Adrenal gland (tissue), 12 donors: ENCODE data around the gene LRP8. TPM values are rescaled to one million over a fixed set of nuclear protein-coding genes. Genes with fewer than 3 reads are reported as not detected.

Experiments used
- DNase-seq, 7 donors: peaks; one replicate each; pipeline ENCODE4 v3.0.0-alpha.2; 2019 to 2020
- H3K27ac ChIP-seq, 5 donors: fragments of 200-600 bp; sonication (generic) in 4 of 5; 1 replicate in 3 of 5; 2 replicates in 2 of 5; pipeline versions ENCODE4 v1.5.1 to v1.8.0; 2016 to 2020; ENCODE audit warnings: mild to moderate bottlenecking in 1 of 5
- H3K27me3 ChIP-seq: fragments of 200-600 bp; 2 replicates; pipeline ENCODE4 v1.8.0; 2021
- H3K36me3 ChIP-seq, 2 donors: fragments of 200-600 bp; replicated peaks in 1 of 2; 1 replicate in 1 of 2; 2 replicates in 1 of 2; pipeline versions ENCODE4 v1.5.1 to v1.8.0; 2018 to 2022
- H3K4me1 ChIP-seq, 2 donors: fragments of 200-600 bp; replicated peaks in 1 of 2; 1 replicate in 1 of 2; 2 replicates in 1 of 2; pipeline versions ENCODE4 v1.5.1 to v1.8.0; 2018 to 2021
- H3K4me3 ChIP-seq, 4 donors: fragments of 200-600 bp; sonication (generic) in 3 of 4; one replicate each; pipeline ENCODE4 v1.5.1; 2016 to 2018
- H3K9me3 ChIP-seq, 3 donors: fragments of 200-600 bp; sonication (generic) in 1 of 3; replicated peaks in 1 of 3; 1 replicate in 2 of 3; 2 replicates in 1 of 3; pipeline versions ENCODE4 v1.5.1 to v1.8.0; 2016 to 2021
- POLR2A ChIP-seq, 2 donors: fragments of 450-650 bp; IDR thresholded peaks; one replicate each; pipeline ENCODE4 v1.6.1; 2017; ENCODE audit warnings: antibody characterized with exemption in 2 of 2, mild to moderate bottlenecking in 2 of 2, moderate library complexity in 1 of 2
- WGBS, 4 donors: extraction: QIAGEN DNeasy Blood & Tissue Kit in 2 of 4; methylation state at CpG; one replicate each; pipeline versions ENCODE4 v1.1.5 to v1.1.7; 2013 to 2017; 5-methylcytosine and 5-hydroxymethylcytosine counted together
- intact Hi-C, 2 donors: fragments of 100-400 bp; cut with DNase I; formaldehyde crosslinking; loops; one replicate each; pipeline versions ENCODE4 v1.14.1 to v1.15.0; 2022 to 2023
- polyA plus RNA-seq, 3 donors: library from polyadenylated mRNA; stranded (reverse); fragments of 200-250 nt in 2 of 3; fragments of 350-450 nt in 1 of 3; fragmentation: Illumina TruSeq in 1 of 3; extraction: RNeasy Lipid Tissue Mini Kit (QIAGEN cat#74804) in 1 of 3; gene quantifications; one replicate each; pipeline ENCODE4 v1.2.3, GENCODE V29; 2013 to 2014
- total RNA-seq, 9 donors: library from RNA; depleted of rRNA in 4 of 9; stranded (reverse); fragments of >200 nt in 4 of 9; fragments of 120-200 nt in 1 of 9; fragmentation: NEBNext Ultra II Directional in 1 of 9; extraction: Animal tissue kit (Norgen Biotek cat#: 25700) in 1 of 9; gene quantifications; one replicate each; pipeline versions ENCODE4 v1.1.0 to v1.2.4, GENCODE V29; 2013 to 2023
- TF ChIP-seq, protein P1 (sequence below), 6 experiments: fragments of 450-650 bp in 4 of 6; fragments of 200-600 bp in 2 of 6; sonication (generic) in 1 of 6; IDR thresholded peaks; 1 replicate in 5 of 6; 2 replicates in 1 of 6; pipeline versions ENCODE4 v1.5.1 to v1.8.0; 2016 to 2021; ENCODE audit warnings: antibody characterized with exemption in 6 of 6, mild to moderate bottlenecking in 2 of 6, moderate library complexity in 1 of 6
- donor health status: healthy with polysubstance abuse.
- donor health status: Bipolar disorder and iron deficiency.
- donor health status: DM: yes; HTN: yes; CAD: no.
- donor health status: DM: no; HTN: no; CAD: no.
- donor health status: DM: no; HTN: no; CAD: no.
- donor health status: DM: yes; HTN: yes; CAD: no.

The LRP8 gene
- total and polyA plus RNA-seq, 12 donors: 0.64 to 7.6 (median 2.7) TPM

DNA sequence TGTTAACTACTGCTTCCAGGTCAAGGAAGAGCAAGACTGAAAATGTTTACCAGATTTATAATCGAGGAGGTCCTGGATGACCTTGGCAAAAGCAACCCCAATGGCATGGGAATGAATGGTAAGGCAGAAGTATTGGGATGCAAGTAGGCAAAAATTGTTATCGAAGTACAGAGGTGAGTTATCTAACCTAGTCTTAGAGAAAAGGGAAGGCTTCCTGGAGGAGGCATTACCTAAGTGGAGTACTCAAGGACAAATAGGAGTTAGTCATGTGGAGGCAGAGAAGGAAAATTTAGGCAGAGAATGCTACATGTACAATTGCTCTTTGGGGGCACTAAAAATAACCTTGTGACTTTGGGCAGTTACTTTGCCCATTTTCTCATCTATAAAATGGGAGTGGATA, 86.0 kb downstream of the LRP8 start:
- intact Hi-C loops: no loop called here
- DNase-seq: no peak
- H3K27me3 ChIP-seq: no peaks in the 10 kb centered on the region
- H3K27ac ChIP-seq: no peak overlapping the region
- peaks cover 14 to 17% of the 10 kb centered on the region in 2 donors for H3K4me1 ChIP-seq
- H3K36me3 ChIP-seq: no peaks in the 10 kb centered on the region
- TF ChIP-seq, protein P1, sequence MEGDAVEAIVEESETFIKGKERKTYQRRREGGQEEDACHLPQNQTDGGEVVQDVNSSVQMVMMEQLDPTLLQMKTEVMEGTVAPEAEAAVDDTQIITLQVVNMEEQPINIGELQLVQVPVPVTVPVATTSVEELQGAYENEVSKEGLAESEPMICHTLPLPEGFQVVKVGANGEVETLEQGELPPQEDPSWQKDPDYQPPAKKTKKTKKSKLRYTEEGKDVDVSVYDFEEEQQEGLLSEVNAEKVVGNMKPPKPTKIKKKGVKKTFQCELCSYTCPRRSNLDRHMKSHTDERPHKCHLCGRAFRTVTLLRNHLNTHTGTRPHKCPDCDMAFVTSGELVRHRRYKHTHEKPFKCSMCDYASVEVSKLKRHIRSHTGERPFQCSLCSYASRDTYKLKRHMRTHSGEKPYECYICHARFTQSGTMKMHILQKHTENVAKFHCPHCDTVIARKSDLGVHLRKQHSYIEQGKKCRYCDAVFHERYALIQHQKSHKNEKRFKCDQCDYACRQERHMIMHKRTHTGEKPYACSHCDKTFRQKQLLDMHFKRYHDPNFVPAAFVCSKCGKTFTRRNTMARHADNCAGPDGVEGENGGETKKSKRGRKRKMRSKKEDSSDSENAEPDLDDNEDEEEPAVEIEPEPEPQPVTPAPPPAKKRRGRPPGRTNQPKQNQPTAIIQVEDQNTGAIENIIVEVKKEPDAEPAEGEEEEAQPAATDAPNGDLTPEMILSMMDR (IDR thresholded peaks at IDR 0.05): no peak
- TF ChIP-seq POLR2A (IDR thresholded peaks at IDR 0.05): no peak
- no peaks in the 10 kb centered on the region for H3K9me3 ChIP-seq
- H3K4me3 ChIP-seq: no peak overlapping the region
- whole genome bisulfite sequencing, 4 donors: 80 to 89% (median 84%) methylated on average over 2 of the region's 2 CpGs

DNA sequence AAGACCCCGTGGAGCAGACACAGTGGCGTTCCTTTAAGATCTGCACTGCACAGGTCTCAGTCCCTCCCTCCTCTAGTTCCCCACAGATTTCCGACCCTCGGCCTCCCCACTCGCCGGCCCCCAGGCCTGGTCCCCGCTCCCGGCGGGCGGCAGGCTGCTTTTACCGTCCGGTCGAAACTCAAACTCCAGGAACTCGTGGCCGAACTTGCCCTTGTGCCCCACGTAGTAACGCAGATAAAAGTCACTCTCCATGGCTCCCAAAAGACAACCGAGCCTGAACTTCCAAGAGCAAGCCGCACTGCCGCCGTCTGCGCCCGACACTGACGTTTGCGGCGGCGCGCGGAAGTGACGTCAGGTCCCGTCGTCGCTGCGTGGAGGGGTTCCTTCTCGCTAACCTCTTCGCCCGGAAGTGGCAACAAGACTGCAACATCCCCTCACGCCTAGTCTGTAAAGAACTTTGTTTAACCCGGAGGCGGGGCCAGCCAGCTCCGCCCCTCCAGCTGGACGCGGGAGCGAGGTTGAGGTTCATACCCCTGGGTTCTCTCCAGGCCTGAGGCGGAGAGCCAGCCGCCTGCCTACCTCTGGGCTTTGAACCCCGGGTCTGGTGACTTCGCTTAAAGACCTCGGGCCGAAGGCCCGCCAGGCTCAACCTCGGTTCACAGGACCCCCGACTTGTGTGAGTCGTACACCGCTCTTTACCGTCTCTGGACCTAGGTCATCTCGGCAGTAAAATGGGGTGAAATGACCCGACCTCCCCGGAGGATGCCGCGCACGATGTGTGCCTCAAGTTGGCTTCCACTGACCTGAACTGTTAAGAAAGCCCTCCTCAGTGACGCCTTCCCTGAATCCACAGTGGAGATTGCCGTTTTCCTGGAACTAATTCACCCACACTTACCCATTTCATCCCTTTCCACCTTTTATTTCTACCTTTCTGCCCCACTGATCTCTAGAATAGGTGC, 89.4 kb downstream of the LRP8 start, which contains the start of gene MAGOH:
Gene MAGOH (minus strand): TSS at position 322 of the 959 bp plus-strand sequence. CDS start 70 bp downstream, at position 252.
- peaks cover 15 to 27% of the 10 kb centered on the region in 2 donors for H3K4me1 ChIP-seq
- H3K9me3 ChIP-seq: no peaks in the 10 kb centered on the region
- intact Hi-C loops: no loop called here
- WGBS, 4 donors: 2 to 15% (median 6%) methylated on average over 25 to 64 of the region's 64 CpGs
- TF ChIP-seq, protein P1 (IDR thresholded peaks at IDR 0.05): no peak
- peak; percentile 73 to 75 for TF ChIP-seq POLR2A (IDR thresholded peaks at IDR 0.05)
- H3K27me3 ChIP-seq: no peaks in the 10 kb centered on the region
- H3K27ac ChIP-seq: peak within 1 kb of the TSS in 4 of 5 donors; percentile 7 to 86 (median 68)
- peak within 1 kb of the TSS; percentile 57 to 80 (median 74) for H3K4me3 ChIP-seq
- DNase-seq: peak; percentile 90 to 97 (median 94)
- H3K36me3 ChIP-seq: peaks cover 0 to 26% of the 10 kb centered on the region in 2 donors

DNA sequence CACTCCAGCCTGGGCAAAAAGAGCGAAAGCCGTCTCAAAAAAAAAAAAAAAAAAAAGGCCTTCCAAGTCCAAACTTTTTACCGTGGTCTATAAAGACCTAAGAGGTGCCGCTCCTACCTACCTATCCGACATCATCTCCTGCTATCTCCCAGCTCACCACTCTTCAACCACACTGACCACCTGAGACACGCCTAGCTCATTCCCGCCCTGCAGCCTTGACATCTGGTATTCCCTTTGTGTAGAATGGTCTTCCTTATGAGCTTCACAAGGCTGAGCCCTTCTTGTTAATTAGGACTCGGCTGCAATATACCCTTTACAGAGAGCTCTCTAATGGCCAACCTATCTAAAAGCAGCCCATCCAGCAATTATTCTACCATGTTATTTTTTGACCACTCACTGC, 90.2 kb downstream of the LRP8 start:
- H3K9me3 ChIP-seq: no peaks in the 10 kb centered on the region
- DNase-seq: no peak
- intact Hi-C loops: no loop called here
- peak overlapping the region in 2 of 5 donors; percentile 68 to 86 for H3K27ac ChIP-seq
- H3K27me3 ChIP-seq: no peaks in the 10 kb centered on the region
- peaks cover 0 to 35% of the 10 kb centered on the region in 2 donors for H3K36me3 ChIP-seq
- H3K4me1 ChIP-seq: peaks cover 15 to 27% of the 10 kb centered on the region in 2 donors
- 26 to 34% (median 29%) methylated on average over 8 of the region's 8 CpGs for WGBS, 4 donors
- TF ChIP-seq, protein P1 (IDR thresholded peaks at IDR 0.05): no peak
- TF ChIP-seq POLR2A (IDR thresholded peaks at IDR 0.05): no peak
- H3K4me3 ChIP-seq: peak overlapping the region; percentile 57 to 80 (median 74)

DNA sequence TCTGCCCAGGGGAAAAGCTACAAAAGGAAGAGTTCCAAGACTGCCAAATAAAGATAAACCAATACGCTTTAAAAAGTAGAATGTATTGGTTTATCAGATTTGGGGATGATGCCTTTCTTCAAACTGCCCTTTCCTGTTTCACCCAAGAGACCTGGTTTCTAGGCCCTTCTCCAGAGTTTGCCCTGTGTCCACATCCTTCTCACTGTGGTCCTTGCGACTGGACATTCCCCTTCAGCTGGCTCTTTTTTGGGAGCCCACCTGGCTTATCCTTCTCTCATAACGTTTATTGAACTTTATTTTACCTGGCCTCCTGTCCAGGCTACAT, 106.9 kb downstream of the LRP8 start:
- TF ChIP-seq, protein P1 (IDR thresholded peaks at IDR 0.05): no peak
- TF ChIP-seq POLR2A (IDR thresholded peaks at IDR 0.05): no peak
- 43 to 51% (median 49%) methylated on average over 3 of the region's 3 CpGs for WGBS, 4 donors
- Histone ChIP-seq H3K27me3 (no peaks in the 10 kb centered on the region), H3K27ac (peak overlapping the region; percentile 92 to 97 (median 95)), H3K9me3 (no peaks in the 10 kb centered on the region), H3K36me3 (peaks cover 0 to 8% of the 10 kb centered on the region in 2 donors), H3K4me3 (peak overlapping the region; percentile 68 to 85 (median 76)), H3K4me1 (peaks cover 0 to 13% of the 10 kb centered on the region in 2 donors)
- DNase-seq: peak in 1 of 7 donors; percentile 36
- intact Hi-C loops: no loop called here
